Endometrial microvascular endothelial cells (primary cell): ENCODE measurements around the gene UIMC1. TPM values are rescaled to one million over a fixed set of nuclear protein-coding genes. Genes with fewer than 3 reads are reported as not detected.

ENCODE experiments used
- in situ Hi-C: cut with HindIII; loops from 2 replicates; pipeline ENCODE4 v1.10.0; 2017; ENCODE audit warnings: low sequenced_read_pairs, low pct_unique_long_range_greater_than_20kb; ENCODE audit errors: inconsistent ontology term
- total RNA-seq: library from RNA; depleted of rRNA; stranded (reverse); fragments of >200 nt; gene quantifications from one replicate; pipeline ENCODE4 v1.2.3, GENCODE V29; 2015; ENCODE audit errors: inconsistent ontology term

UIMC1 gene
- total RNA-seq, 1 donor from 2014 or later = 35.5 TPM

DNA sequence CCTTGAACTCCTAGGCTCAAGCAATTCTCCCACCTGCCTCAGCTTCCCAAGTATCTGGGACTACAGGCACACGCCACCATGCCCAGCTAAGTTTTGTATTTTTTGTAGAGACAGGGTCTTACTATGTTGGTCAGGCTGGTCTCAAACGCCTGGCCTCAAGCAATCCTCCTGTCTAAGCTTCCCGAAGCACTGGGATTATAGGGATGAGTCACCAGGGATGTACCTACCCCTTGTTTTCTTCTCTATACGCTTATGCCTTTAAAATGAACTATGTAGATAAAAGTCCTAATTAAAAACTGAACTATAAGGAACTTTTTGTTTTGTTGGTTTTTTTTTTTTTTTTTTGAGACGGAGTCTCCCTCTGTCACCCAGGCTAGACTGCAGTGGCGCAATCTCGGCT lies 25.8 kb downstream of the UIMC1 start:
- in situ Hi-C loops = no loop called here

DNA sequence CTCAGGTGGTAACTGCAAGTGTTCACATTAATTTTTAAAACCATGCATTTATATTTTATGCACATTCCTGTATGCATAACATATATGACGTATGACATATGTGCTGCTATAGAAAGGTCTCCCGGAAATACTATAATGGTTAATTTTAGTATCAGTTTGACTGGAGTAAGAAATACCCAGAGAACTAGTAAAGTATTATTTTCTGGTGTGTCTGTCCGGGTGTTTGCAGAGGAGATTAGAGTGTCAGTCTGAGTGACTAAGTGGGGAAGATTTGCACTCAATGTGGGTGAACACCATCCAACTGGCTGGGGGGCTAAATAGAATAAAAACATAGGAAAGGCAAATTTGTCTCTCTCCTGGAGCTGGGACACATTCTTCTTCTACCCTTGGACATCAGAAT lies 26.9 kb downstream of the UIMC1 start:
- in situ Hi-C loops = no loop called here

DNA sequence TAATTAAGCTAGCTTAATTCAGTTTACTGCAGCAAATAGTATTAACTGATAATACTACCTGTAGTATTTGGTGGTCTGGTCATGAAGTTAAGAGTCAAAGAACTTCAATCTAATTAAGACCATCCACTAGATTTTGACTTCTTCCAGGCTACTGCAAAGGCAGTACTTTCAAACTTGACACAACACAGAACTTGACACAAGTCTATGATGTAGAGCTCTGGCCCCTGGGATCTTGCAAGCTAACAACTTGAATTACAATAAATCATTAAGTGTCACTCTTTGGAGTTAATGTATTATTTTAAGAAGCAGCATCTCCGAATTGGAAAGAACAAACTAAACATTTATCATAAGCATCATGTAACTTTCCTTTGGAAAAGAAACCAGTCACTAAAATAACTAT lies 40.9 kb downstream of the UIMC1 start:
- in situ Hi-C loops = no loop called here

DNA sequence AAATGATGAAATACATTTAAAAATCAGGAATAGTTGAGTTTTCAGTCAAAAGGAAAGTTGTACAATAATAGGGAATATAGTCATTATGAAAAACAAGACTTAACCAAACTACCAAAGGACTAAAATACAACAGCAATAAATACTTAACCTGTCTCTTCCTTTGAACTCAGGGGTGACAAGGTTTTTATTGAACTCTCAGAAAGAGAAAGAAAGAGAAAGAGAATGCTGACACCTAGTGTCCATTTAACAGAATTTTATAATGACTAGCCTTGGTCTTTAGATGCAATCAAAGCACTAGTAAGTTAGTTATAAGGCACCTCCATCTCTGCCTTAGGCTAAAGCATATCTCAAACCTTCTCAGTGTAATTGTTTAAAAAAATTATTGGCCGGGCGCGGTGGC lies 47.5 kb downstream of the UIMC1 start:
- in situ Hi-C loops = no loop called here

DNA sequence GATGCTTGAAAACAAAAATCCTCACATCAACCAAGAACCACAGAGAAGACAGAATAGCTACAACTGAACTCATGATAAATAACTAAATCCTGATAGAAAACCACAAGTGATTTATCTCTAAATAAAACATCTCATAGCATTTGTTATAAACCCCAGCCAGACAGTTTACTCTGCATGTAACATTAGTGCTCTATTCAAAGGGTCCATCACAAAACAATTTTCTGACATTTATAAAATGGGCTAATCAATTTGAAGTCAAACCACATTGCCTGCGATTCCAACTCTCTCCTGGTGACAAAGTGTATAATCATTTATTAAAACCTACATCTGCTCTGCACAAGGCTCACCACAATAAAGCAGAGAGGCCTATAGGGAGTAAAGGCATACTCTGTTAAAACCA lies 49.8 kb downstream of the UIMC1 start:
- in situ Hi-C loops = no loop called here

DNA sequence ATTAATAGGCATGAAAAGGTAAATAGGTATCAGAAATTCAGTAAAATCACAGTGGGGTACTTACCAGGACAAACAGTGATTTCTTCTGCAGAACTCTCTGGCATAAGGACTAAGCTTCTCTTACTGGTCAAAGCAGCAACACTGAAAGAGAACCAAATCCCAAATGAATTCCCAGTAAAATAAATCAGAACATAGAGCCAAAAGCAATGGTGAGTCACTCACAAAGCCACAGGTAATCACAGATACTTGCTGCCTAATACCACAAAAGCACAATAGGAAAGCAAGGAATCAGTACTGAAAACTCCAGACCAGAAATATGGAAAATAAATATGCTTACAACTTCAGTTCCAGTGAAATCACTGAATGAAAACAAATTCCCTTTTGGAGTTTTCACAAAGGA lies 50.7 kb downstream of the UIMC1 start:
- in situ Hi-C loops = no loop called here

DNA sequence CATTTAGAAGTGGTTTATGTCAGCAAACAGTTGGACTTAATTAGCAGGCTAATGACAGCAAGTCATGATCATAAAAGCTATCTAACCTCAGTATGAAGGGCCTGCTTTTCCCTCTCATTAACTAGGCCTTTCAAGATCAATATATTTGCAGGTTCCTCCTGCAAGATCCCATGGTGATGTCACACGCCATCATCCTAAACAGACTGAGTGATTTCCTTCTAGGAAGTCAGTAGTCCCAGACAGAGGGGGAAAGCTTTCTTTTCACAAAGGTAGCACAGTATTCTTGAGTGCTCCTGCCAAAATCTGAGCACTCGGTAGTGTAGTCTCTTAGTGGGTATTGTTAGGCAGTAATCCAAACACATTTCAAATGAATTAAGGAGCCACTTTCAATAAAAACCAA lies 52.5 kb downstream of the UIMC1 start:
- in situ Hi-C loops = no loop called here

DNA sequence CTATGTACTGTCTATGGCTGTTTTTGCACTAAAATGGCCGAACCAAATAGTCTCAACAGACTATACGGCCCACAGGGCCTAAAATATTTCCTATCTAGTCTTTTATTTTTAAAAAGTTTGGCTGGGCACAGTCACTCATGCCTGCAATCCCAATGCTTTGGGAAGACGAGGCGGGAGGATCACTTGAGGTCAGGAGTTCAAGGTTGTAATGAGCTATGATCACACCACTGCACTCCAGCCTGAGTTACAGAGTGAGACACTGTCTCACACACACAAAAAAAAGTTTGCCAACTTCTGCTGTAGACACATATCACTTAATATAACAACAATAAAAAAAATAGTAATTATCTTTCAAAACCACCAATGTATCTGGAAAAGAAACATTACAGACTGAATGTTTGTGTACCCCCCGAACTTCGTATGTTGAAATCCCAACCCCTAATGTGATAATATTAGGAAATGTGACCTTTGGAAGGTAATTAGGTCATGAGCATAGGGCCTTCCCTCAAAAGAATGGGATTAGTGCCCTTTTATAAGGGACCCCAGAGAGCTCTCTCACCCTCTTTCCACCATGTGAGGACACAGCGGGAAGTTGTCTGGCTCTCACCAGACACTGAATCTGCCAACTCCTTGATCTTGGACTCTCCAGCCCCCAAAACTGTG lies 53.9 kb downstream of the UIMC1 start:
- in situ Hi-C loops = no loop called here

DNA sequence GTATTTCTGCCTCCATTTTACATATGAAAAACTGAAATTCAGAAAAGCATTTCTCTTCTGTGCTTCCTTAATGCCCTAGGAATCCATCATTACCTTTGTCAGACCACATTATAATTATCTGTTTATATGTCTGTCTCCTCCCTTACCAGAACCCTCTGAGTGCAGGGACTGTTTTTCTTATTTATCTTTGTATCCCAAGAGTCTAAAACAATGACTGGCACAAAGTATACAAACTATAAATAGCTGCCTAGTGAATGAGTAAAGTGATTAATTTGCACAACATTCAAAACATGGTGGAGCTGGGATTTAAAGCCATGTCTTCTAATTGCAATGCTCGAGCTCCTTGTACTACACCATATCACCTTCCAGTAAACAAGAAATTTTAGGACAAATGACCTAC lies 58.1 kb downstream of the UIMC1 start:
- in situ Hi-C loops = no loop called here

DNA sequence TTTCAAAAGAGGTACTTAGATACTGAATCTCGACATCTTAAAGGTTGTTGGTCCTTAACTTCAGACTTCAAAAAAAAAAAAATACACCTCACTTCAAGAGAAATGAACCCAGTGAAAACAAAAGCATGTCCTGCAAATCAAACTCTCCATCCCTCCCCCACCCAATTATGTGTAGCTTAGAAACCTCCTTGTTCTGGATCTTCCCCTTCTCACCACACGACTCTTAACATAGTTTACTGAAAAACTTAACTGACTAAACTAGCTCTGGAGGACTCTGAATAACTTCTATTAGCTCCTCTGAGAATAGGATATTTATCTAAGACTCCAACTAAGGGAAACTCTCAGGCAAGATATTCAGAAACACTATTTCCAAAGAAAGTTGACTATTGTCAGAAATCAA lies 58.7 kb downstream of the UIMC1 start:
- in situ Hi-C loops = no loop called here

DNA sequence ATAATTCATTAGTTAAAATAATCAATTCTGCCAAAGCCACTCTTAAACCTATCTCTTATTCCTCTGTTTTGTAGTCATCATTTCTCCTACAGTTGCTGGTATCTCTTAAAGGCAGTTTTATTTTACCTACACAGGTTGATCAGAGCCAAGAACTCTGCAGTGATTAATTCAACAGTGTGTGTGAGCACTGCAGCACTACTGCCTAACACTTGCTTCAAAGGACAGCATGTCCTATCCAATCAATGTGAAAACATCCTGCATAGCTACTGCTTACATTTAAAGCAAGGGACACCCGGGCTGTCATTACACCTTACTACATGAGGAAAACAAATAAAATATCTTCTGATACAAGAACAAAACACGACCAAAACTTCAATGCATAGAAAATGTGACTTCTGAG lies 62.3 kb downstream of the UIMC1 start:
- in situ Hi-C loops = no loop called here

DNA sequence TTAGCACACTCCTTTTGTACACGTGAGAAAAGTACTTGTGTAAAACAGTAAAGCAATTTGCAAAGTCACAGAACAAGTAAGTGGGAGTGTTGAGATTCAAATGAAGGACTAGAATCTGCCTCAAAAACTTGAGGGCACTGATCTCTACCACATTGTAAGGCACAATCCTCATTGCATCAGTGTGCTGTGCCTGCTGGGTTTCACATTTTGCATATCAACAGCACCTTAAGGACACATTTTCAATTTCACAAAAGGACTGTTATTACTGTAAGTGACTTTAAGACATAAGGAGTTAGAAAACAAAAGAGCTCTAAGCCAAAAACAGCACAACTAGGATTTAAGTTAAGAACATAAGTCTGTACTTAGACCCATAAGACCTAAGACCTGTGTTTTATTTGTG lies 62.8 kb downstream of the UIMC1 start:
- in situ Hi-C loops = no loop called here

DNA sequence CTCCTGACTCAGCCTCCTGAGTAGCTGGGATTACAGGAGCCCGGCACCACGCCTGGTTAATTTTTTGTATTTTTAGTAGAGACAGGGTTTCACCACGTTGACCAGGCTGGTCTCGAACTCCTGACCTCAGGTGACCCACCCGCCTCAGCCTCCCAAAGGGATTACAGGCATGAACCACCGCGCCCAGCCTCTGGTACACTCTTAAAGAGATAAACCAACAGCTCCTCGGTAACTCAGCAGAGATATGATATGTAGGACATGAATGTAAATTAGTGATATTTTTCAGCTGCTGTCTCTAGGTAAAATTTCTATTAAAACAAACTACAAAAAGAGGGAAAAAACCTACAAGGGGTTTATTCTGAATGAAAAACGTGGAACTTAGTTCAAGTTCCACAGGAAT lies 64.6 kb downstream of the UIMC1 start:
- in situ Hi-C loops = no loop called here

DNA sequence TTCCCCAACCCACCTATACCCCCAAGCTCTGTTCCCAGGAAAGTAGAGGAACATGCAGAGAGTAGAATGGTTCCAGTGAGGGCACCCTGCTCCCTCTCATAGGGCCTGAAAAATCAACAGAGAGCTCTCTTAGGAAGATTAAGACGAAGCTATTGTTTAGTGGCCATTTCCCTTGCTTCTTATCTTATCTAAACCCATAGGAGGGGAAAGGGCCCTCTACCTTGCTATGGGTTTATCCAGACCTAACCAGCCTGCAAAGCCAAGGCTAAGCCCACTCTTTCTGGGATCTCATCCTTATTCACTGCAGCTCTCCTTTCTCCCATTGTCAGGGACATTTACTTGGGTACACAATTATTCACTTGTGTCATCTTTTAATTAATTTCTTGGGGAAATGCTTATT lies 68.1 kb downstream of the UIMC1 start:
- in situ Hi-C loops = no loop called here

DNA sequence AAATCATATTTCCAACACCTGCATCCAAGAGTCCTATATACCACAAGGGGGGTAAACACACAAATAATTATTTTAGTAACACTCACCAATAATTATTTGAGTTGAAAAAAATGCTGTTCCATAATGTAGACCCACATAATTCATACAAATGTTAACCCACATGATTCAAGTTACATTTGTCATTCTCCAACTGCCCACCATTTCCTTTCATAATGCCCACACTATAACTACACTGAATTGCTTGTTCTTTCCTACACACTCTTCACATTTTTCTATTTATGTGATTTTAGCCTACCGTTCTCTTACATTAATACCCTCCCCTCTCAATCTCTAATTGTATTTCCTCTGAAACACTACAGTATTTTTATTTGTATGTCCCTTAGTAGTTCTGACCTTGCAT lies 71.6 kb downstream of the UIMC1 start:
- in situ Hi-C loops = no loop called here

DNA sequence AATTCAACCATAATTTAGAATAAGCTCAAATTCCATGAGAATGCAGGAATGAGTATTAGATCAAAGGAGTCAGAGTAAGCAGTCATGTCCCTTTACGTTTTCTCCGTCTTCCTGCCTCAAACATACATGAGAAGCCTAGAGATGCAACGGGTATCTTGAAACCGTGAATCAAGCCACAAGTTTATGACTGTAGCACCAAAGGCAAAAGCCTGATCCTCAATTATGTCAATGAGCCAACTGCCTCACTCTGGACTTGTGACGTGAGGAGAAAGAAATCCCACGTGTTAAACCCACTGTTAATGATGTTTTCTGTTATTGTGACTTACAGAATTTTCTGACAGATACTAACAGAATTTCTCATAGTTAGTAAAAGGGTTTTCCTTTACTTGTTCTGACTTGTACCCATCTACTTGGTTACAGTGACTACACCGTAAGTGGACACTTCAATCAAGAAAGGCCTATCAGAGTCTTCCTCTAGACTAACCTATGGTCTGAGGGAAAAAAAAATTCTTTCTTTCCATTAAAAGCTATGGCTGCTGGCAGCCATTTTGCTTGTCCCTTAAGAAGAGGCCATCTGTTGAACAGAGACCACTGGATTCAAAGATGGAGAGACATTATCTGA lies 72.2 kb downstream of the UIMC1 start:
- in situ Hi-C loops = no loop called here

DNA sequence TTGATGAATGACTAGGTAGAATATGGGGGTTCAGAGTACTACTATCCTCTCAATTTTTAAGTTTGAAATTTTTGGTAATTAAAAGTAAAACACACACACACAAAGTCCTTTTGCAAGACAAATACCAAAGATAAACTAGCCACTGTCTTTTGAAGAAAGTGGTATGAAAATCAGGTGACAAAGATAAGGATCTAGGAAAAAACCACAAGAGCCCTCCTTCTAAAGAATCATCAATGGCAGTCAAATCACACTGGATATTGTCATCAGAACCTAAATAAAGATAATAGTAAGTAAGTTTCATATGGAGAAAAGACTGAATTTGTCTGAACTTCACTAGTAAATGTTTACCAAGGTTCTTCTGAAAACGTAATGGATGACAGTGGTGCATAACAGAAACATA lies 76.9 kb downstream of the UIMC1 start:
- in situ Hi-C loops = no loop called here

DNA sequence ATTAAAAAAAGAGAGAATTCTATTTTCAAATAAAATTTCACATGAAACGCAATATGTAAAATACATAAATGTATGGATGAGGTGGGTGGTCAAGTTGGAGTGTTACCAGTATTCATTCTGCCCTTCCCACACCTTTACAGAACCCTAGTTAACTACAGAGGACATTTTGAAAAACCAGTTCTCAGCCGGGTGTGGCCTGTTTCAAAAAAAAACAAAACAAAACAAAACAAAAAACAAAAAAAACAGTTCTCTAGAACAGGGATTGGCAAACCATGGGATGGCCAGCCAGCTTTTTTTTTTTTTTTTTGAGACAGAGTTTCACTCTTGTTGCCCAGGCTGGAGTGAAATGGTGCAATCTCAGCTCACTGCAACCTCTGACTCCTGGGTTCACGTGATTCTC lies 79.0 kb downstream of the UIMC1 start:
- in situ Hi-C loops = no loop called here

DNA sequence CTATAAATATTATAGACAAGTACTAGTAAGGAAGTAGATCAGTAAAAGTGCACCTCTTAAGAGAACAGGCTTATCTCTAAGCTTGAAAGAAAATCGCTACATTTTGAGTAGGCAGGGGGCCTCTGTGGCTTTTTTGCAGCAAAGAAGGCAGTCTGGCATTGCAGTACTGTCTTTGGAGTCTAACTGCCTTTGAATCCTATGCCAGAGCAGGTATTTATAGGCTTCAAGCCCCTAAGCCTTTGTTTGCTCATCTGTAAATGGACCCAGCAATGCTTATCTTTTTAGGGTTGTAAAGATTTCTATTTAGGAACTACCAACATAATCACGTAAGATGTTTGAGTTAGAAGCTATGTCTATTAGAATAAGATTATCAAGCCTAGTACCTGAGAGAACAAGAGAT lies 83.8 kb downstream of the UIMC1 start:
- in situ Hi-C loops = no loop called here

DNA sequence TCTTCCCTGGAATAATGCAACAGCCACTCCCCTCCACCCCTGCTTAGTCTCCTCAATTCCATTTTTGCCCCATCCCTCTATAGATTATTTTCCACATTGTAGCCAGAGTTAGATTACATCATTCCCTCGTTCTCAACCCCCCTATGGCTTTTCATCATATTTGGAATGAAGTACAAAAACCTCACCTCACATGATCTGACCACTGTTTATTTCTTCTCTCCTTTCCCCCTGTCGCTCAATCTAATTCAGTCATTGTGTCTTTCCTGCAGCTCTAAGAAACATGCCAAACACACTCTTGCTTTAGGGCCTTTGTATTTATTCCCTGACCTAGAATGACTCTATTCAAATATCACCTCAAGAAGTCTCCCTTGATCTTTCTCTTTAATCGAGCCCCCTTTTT lies 84.9 kb downstream of the UIMC1 start:
- in situ Hi-C loops = no loop called here

DNA sequence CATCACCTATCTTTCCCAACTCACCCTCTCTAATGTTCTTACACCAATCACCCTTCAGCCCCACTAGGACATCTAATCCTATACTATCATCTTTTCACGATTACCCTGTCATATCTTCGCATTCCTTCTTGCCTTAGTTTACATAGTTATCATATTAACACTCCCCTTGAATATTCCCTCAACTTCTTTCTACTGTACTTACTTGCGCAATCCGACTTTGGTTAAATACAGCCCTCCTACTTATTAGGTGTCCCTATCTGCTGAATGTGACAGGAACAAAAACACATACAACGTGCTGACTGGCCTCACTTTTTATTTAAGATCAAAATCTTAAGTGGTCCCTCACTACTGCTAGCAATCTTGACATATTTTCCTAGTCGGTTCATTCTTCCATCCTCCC lies 88.0 kb downstream of the UIMC1 start:
- in situ Hi-C loops = no loop called here
